GM23248 (cell line): ENCODE results near the gene B4GAT1.

Experiments used
- EZH2 ChIP-seq: fragments of 200-600 bp; sonication (generic); IDR thresholded peaks from 2 replicates; pipeline ENCODE4 v1.6.1; 2018; ENCODE audit warnings: antibody characterized with exemption, mild to moderate bottlenecking; ENCODE audit not compliant: insufficient read depth, poor library complexity, severe bottlenecking
- EZH2phosphoT487 ChIP-seq: fragments of 200-600 bp; sonication (generic); IDR thresholded peaks from 2 replicates; pipeline ENCODE4 v1.6.1; 2018; ENCODE audit warnings: antibody characterized with exemption, moderate library complexity, mild to moderate bottlenecking, low read depth; ENCODE audit not compliant: insufficient read depth

GRCh38 chr11:66324664-66325063, 22.8 kb downstream of the B4GAT1 start:
- TF ChIP-seq EZH2phosphoT487 (no peak), EZH2 (no peak)
